HG03354 (cell line): ENCODE measurements around the gene MYH14.

Experiments
- ATAC-seq: cut with Tn5 transposase; IDR thresholded peaks from one replicate; pipeline ENCODE4 v1.9.1; 2021; ENCODE audit warnings: mild to moderate bottlenecking; ENCODE audit not compliant: unreplicated experiment, poor library complexity, severe bottlenecking

Gene MYH14

GRCh38 chr19:50311723-50312635 lies 108.6 kb downstream of the MYH14 start:
- ATAC-seq, result no peak

- ATAC-seq, result no peak
These were observed 109.8 kb downstream of the MYH14 start for GRCh38 chr19:50312967-50313811.

- ATAC-seq, result no peak
These were observed 110.6 kb downstream of the MYH14 start for GRCh38 chr19:50313812-50314536.

GRCh38 chr19:50314724-50315708 lies 111.6 kb downstream of the MYH14 start:
- ATAC-seq, result no peak

GRCh38 chr19:50315773-50316448 lies 112.5 kb downstream of the MYH14 start:
- ATAC-seq, result no peak

- no peak for ATAC-seq
These were observed 113.7 kb downstream of the MYH14 start for GRCh38 chr19:50317115-50317514.

- no peak for ATAC-seq
These were observed 115.0 kb downstream of the MYH14 start for GRCh38 chr19:50318438-50318837.

GRCh38 chr19:50319156-50319555 lies 115.7 kb downstream of the MYH14 start:
- ATAC-seq, result no peak

- no peak for ATAC-seq
These were observed 116.6 kb downstream of the MYH14 start for GRCh38 chr19:50320051-50320450.

- no peak for ATAC-seq
These were observed 117.2 kb downstream of the MYH14 start for GRCh38 chr19:50320596-50320995.

- ATAC-seq, result no peak
These were observed 118.4 kb downstream of the MYH14 start for GRCh38 chr19:50321831-50322230.

- no peak for ATAC-seq
These were observed 118.8 kb downstream of the MYH14 start for GRCh38 chr19:50322234-50322633.

- ATAC-seq, result no peak
These were observed 119.7 kb downstream of the MYH14 start for GRCh38 chr19:50322931-50323781.

- ATAC-seq, result no peak
These were observed 120.3 kb downstream of the MYH14 start for GRCh38 chr19:50323782-50324133.

GRCh38 chr19:50324331-50324730 lies 120.9 kb downstream of the MYH14 start:
- ATAC-seq, result no peak

- no peak for ATAC-seq
These were observed 122.1 kb downstream of the MYH14 start for GRCh38 chr19:50325310-50326100.

GRCh38 chr19:50326101-50326664 lies 122.8 kb downstream of the MYH14 start:
- ATAC-seq, result no peak
